H1 (cell line): ENCODE results near the gene USP49. TPM values are rescaled to one million over a fixed set of nuclear protein-coding genes. Genes with fewer than 3 reads are reported as not detected.

Experiments used
- CTCF ChIA-PET: fragments of 300-600 bp; sonication (Branson Sonifier 250); formaldehyde crosslinking; loops from one replicate; lab custom pipeline; 2021; ENCODE audit not compliant: partially characterized antibody; lab: Charles Lee
- POLR2A ChIA-PET: fragments of 300-600 bp; sonication (Branson Sonifier 250); formaldehyde crosslinking; loops from one replicate; lab custom pipeline; 2021; ENCODE audit warnings: inconsistent platforms; ENCODE audit not compliant: partially characterized antibody; lab: Charles Lee
- DNase-seq, 2 experiments: peaks; one replicate each; pipeline versions ENCODE4 v3.0.0 to v3.0.0-alpha.2; 2010 to 2022; ENCODE audit warnings: low spot score in 2 of 2, low read depth in 1 of 2, mixed read lengths in 1 of 2
- FAIRE-seq: peaks from 2 replicates; lab custom pipeline; 2011; peaks lifted over from hg19 to GRCh38; lab: Jason Lieb, UNC
- H2AFZ ChIP-seq: 2 replicates; pipeline ENCODE4 v1.8.1; 2012; ENCODE audit warnings: low read length, inconsistent platforms
- H2AK5ac ChIP-seq: 2 replicates; pipeline ENCODE4 v1.6.1; 2013; ENCODE audit warnings: low read depth, low read length
- H2BK120ac ChIP-seq: replicated peaks from 2 replicates; pipeline ENCODE3; 2013; ENCODE audit warnings: low read depth, low read length, inconsistent platforms
- H2BK12ac ChIP-seq: 2 replicates; pipeline ENCODE4 v1.6.1; 2013; ENCODE audit warnings: low read depth, low read length
- H2BK15ac ChIP-seq: 2 replicates; pipeline ENCODE4 v1.6.1; 2013; ENCODE audit warnings: low read length
- H2BK20ac ChIP-seq: 2 replicates; pipeline ENCODE4 v1.6.1; 2013; ENCODE audit warnings: low read length
- H2BK5ac ChIP-seq: 2 replicates; pipeline ENCODE4 v1.6.1; 2013; ENCODE audit warnings: low read depth, low read length
- H3K14ac ChIP-seq: 2 replicates; pipeline ENCODE4 v1.6.1; 2013; ENCODE audit warnings: inconsistent platforms; ENCODE audit not compliant: insufficient read length
- H3K18ac ChIP-seq: 2 replicates; pipeline ENCODE4 v1.6.1; 2013; ENCODE audit warnings: low read length; ENCODE audit errors: extremely low read depth
- H3K23ac ChIP-seq: 2 replicates; pipeline ENCODE4 v1.6.1; 2013; ENCODE audit warnings: inconsistent platforms; ENCODE audit not compliant: insufficient read length
- H3K23me2 ChIP-seq: 2 replicates; pipeline ENCODE4 v1.6.1; 2013; ENCODE audit warnings: low read depth, low read length
- H3K27ac ChIP-seq: 2 replicates; pipeline ENCODE4 v1.6.1; 2011; ENCODE audit warnings: low read depth, low read length, inconsistent platforms
- H3K27me3 ChIP-seq, 4 experiments: replicated peaks in 1 of 4; 1 replicate in 1 of 4; 2 replicates in 3 of 4; pipeline versions ENCODE4 v1.6.1 to v1.8.1; 2011 to 2013; ENCODE audit warnings: low read length in 3 of 4, mild to moderate bottlenecking in 3 of 4, inconsistent platforms in 2 of 4, mixed read lengths in 2 of 4, moderate library complexity in 1 of 4; ENCODE audit not compliant: control insufficient read depth in 3 of 4, insufficient read depth in 3 of 4; ENCODE audit errors: extremely low read depth in 1 of 4
- H3K36me3 ChIP-seq, 4 experiments: 2 replicates each; pipeline versions ENCODE4 v1.6.1 to v1.8.1; 2011 to 2013; ENCODE audit warnings: mild to moderate bottlenecking in 4 of 4, low read length in 3 of 4, moderate library complexity in 2 of 4, control low read depth in 1 of 4, inconsistent platforms in 1 of 4; ENCODE audit not compliant: insufficient read depth in 4 of 4, control insufficient read depth in 2 of 4
- H3K4ac ChIP-seq: replicated peaks from 2 replicates; pipeline ENCODE3; 2013; ENCODE audit warnings: low read length, low read depth, mixed read lengths, inconsistent platforms; ENCODE audit not compliant: insufficient read length
- H3K4me1 ChIP-seq, 4 experiments: replicated peaks in 1 of 4; 1 replicate in 1 of 4; 2 replicates in 3 of 4; pipeline versions ENCODE4 v1.6.1 to v1.8.1; 2011 to 2013; ENCODE audit warnings: low read length in 3 of 4, inconsistent platforms in 2 of 4, mixed read lengths in 1 of 4; ENCODE audit not compliant: insufficient read depth in 4 of 4, control insufficient read depth in 3 of 4
- H3K4me2 ChIP-seq, 2 experiments: 2 replicates each; pipeline versions ENCODE4 v1.6.1 to v1.8.1; 2011 to 2013; ENCODE audit warnings: low read depth in 2 of 2, low read length in 2 of 2, control low read depth in 1 of 2, inconsistent platforms in 1 of 2, mild to moderate bottlenecking in 1 of 2; ENCODE audit not compliant: insufficient read depth in 1 of 2
- H3K4me3 ChIP-seq, 4 experiments: fragments of 200-600, 300-600 bp in 1 of 4; sonication (generic), shearing (Covaris generic), sonication (Bioruptor Twin) in 1 of 4; 2 replicates each; pipeline versions ENCODE4 v1.5.1 to v1.8.1; 2011 to 2016; ENCODE audit warnings: low read length in 4 of 4, low read depth in 3 of 4, control low read depth in 2 of 4, inconsistent platforms in 2 of 4, mild to moderate bottlenecking in 2 of 4, mixed read lengths in 1 of 4, moderate library complexity in 1 of 4; ENCODE audit not compliant: insufficient read depth in 2 of 4; ENCODE audit errors: extremely low read depth in 1 of 4
- H3K56ac ChIP-seq: replicated peaks from 2 replicates; pipeline ENCODE3; 2013; ENCODE audit warnings: low read depth, mild to moderate bottlenecking, mixed read lengths, low read length, inconsistent platforms; ENCODE audit not compliant: insufficient read length
- H3K79me1 ChIP-seq: 2 replicates; pipeline ENCODE4 v1.6.1; 2013; ENCODE audit warnings: low read depth, low read length, control low read depth
- H3K79me2 ChIP-seq, 2 experiments: 2 replicates each; pipeline versions ENCODE4 v1.6.1 to v1.8.1; 2012 to 2013; ENCODE audit warnings: low read length in 2 of 2, mild to moderate bottlenecking in 2 of 2, inconsistent platforms in 1 of 2; ENCODE audit not compliant: insufficient read depth in 2 of 2, control insufficient read depth in 1 of 2
- H3K9ac ChIP-seq, 4 experiments: replicated peaks in 1 of 4; 1 replicate in 1 of 4; 2 replicates in 3 of 4; pipeline versions ENCODE4 v1.6.1 to v1.8.1; 2011 to 2013; ENCODE audit warnings: low read depth in 3 of 4, low read length in 3 of 4, control low read depth in 2 of 4, mild to moderate bottlenecking in 2 of 4, moderate library complexity in 2 of 4, inconsistent platforms in 1 of 4; ENCODE audit errors: extremely low read depth in 1 of 4
- H3K9me3 ChIP-seq, 2 experiments: 2 replicates each; pipeline versions ENCODE4 v1.6.1 to v1.8.1; 2012 to 2013; ENCODE audit warnings: mild to moderate bottlenecking in 2 of 2, moderate library complexity in 2 of 2, control low read depth in 1 of 2, inconsistent platforms in 1 of 2, low read depth in 1 of 2, low read length in 1 of 2, mixed read lengths in 1 of 2; ENCODE audit not compliant: insufficient read depth in 2 of 2
- H4K20me1 ChIP-seq, 2 experiments: replicated peaks in 1 of 2; 2 replicates each; pipeline versions ENCODE3 to v1.8.1; 2011 to 2013; ENCODE audit warnings: inconsistent platforms in 2 of 2, low read length in 2 of 2, mild to moderate bottlenecking in 1 of 2; ENCODE audit not compliant: insufficient read depth in 2 of 2, control insufficient read depth in 1 of 2
- H4K5ac ChIP-seq: 2 replicates; pipeline ENCODE4 v1.6.1; 2013; ENCODE audit warnings: low read length, low read depth, mixed read lengths, inconsistent platforms; ENCODE audit not compliant: insufficient read length
- H4K8ac ChIP-seq: 2 replicates; pipeline ENCODE4 v1.8.0; 2013; ENCODE audit warnings: mild to moderate bottlenecking, moderate library complexity, low read length, inconsistent platforms; ENCODE audit not compliant: insufficient read depth; ENCODE audit errors: extremely low read depth
- H4K91ac ChIP-seq: replicated peaks from 2 replicates; pipeline ENCODE3; 2013; ENCODE audit warnings: low read length, mixed read lengths, inconsistent platforms; ENCODE audit not compliant: insufficient read length
- GTF2F1 ChIP-seq: IDR thresholded peaks from 2 replicates; pipeline ENCODE4 v1.6.1; 2012; ENCODE audit warnings: low read depth, low read length, improper control_type of control experiment, borderline replicate concordance
- HDAC2 ChIP-seq, 2 experiments: fragments of 300-600 bp in 1 of 2; sonication (generic) in 1 of 2; IDR thresholded peaks; 2 replicates each; pipeline ENCODE4 v1.6.1; 2011 to 2012; ENCODE audit warnings: low read depth in 2 of 2, low read length in 2 of 2, mild to moderate bottlenecking in 2 of 2, moderate library complexity in 2 of 2, borderline replicate concordance in 1 of 2, inconsistent platforms in 1 of 2
- NRF1 ChIP-seq: IDR thresholded peaks from 2 replicates; pipeline ENCODE4 v1.6.1; 2011; ENCODE audit warnings: mild to moderate bottlenecking, low read depth, low read length, improper control_type of control experiment
- SAP30 ChIP-seq: fragments of 300-600 bp; sonication (generic); IDR thresholded peaks from 2 replicates; pipeline ENCODE4 v1.7.1; 2012; ENCODE audit warnings: low read length, moderate library complexity, mild to moderate bottlenecking, inconsistent platforms; ENCODE audit not compliant: insufficient read depth, insufficient replicate concordance
- WGBS, 2 experiments: shearing (Covaris generic) in 1 of 2; methylation state at CpG; one replicate each; pipeline versions ENCODE4 v1.1.6 to v1.1.7; 2013 to 2015; ENCODE audit warnings: low lambda C conversion rate in 2 of 2, mixed read lengths in 2 of 2, inconsistent platforms in 1 of 2, low coverage in 1 of 2, missing lambda C conversion rate in 1 of 2; ENCODE audit not compliant: insufficient replicate concordance in 2 of 2, insufficient coverage in 1 of 2, insufficient read length in 1 of 2; ENCODE audit errors: extremely low coverage in 1 of 2, missing lambda C conversion rate in 1 of 2; 5-methylcytosine and 5-hydroxymethylcytosine counted together
- polyA plus RNA-seq, 7 experiments: library from polyadenylated mRNA; depleted of rRNA in 3 of 7; stranded (reverse) in 5 of 7; unstranded in 2 of 7; fragments of >200 nt in 5 of 7; fragments of 200-250 nt in 2 of 7; gene quantifications; 1 replicate in 5 of 7; 2 replicates in 1 of 7; 4 replicates in 1 of 7; pipeline versions ENCODE4 v1.2.1 to v1.2.3, GENCODE V29; 2011 to 2013; ENCODE audit warnings: missing spikeins in 2 of 7, mixed read lengths in 2 of 7
- total RNA-seq: library from RNA; stranded (reverse); fragmentation: NEBNext Ultra II Directional; extraction: Animal tissue kit (Norgen Biotek cat#: 25700); gene quantifications from 2 replicates; pipeline ENCODE4 v1.2.1, GENCODE V29; 2021

USP49 gene
- total and polyA plus RNA-seq, 2 of the 8 experiments (the other 6 are each of a cell fraction or from before 2014, with no cell fraction given) = 6.9 to 24.4 TPM

GRCh38 chr6:41900861-41901260 lies 5.7 kb upstream of the USP49 start:
- Histone ChIP-seq H2BK120ac (no peak overlapping the region), H3K14ac (no peak overlapping the region), H3K4ac (no peak overlapping the region), H2AK5ac (no peak overlapping the region), H3K18ac (no peak overlapping the region), H3K36me3 (peaks cover 0 to 9% (median 4%) of the 10 kb centered on the region in 4 experiments; a peak in 4 of 8 replicates), H3K4me1 (0 out of 7 replicates have a peak, but pooled peaks cover 0 to 2% (median 0%) of the 10 kb centered on the region in 4 experiments), H3K4me2 (no peak overlapping the region), H3K27ac (no peak overlapping the region), H4K8ac (no peak overlapping the region), H3K23ac (no peak overlapping the region), H3K9me3 (no peaks in the 10 kb centered on the region), H4K91ac (no peak overlapping the region), H2BK15ac (no peak overlapping the region), H3K56ac (no peak overlapping the region), H2AFZ (no peak overlapping the region), H3K23me2 (no peaks in the 10 kb centered on the region; the same call in 1 of the 2 replicates), H3K27me3 (no peaks in the 10 kb centered on the region), H4K20me1 (peaks cover 0 to 2% of the 10 kb centered on the region in 2 experiments), H2BK12ac (no peak overlapping the region), H3K79me1 (no peaks in the 10 kb centered on the region), H2BK5ac (no peak overlapping the region), H3K79me2 (no peaks in the 10 kb centered on the region), H4K5ac (no peak overlapping the region), H2BK20ac (no peak overlapping the region), H3K4me3 (no peak overlapping the region), H3K9ac (no peak overlapping the region)
- 75% methylated on average over 1 of the region's 1 CpG; no CpG with 5 or more reads in 1 of the 2 experiments for WGBS, 2 experiments
- POLR2A ChIA-PET = interaction anchor here (1.2 kb wide), 1 partner anchor 20 kb away, joined by 3 read pairs; the partner anchor contains the start of genes BYSL and MED20
- TF ChIP-seq SAP30 = no peak
- no peak for TF ChIP-seq GTF2F1
- TF ChIP-seq NRF1 = no peak
- TF ChIP-seq HDAC2 (IDR thresholded peaks at IDR 0.05; ENCODE audit: borderline replicate concordance in 1 of 2, low read depth in 2 of 2, low read length in 2 of 2) = no peak
- CTCF ChIA-PET = no interaction called here
- FAIRE-seq (no peak), DNase-seq (no peak)
